Type B pancreatic cell (in vitro differentiated cells): ENCODE data around the gene HPCAL1. TPM values are rescaled to one million over a fixed set of nuclear protein-coding genes. Genes with fewer than 3 reads are reported as not detected.

Experiments used
- DNase-seq: peaks from one replicate; pipeline ENCODE4 v3.0.0; 2021; ENCODE audit warnings: mixed read lengths; ENCODE audit not compliant: unreplicated experiment; ENCODE audit errors: extremely low spot score
- H3K27ac Mint-ChIP-seq: 2 replicates; pipeline ENCODE4 v1.8.0; 2021; ENCODE audit warnings: mild to moderate bottlenecking, mixed read lengths
- H3K27me3 Mint-ChIP-seq: 2 replicates; pipeline ENCODE4 v1.8.0; 2021; ENCODE audit warnings: mixed read lengths
- H3K36me3 Mint-ChIP-seq: 2 replicates; pipeline ENCODE4 v1.8.0; 2021; ENCODE audit warnings: mixed read lengths
- H3K4me1 Mint-ChIP-seq: one replicate; pipeline ENCODE4 v1.8.0; 2021; ENCODE audit warnings: mixed read lengths; ENCODE audit not compliant: unreplicated experiment
- H3K4me3 Mint-ChIP-seq: 2 replicates; pipeline ENCODE4 v1.8.0; 2021; ENCODE audit warnings: mild to moderate bottlenecking, mixed read lengths
- H3K9me3 Mint-ChIP-seq: 2 replicates; pipeline ENCODE4 v1.8.0; 2021; ENCODE audit warnings: mixed read lengths
- total RNA-seq: library from RNA; stranded (reverse); gene quantifications from 2 replicates; pipeline ENCODE4 v1.2.1, GENCODE V29; 2021; ENCODE audit warnings: low replicate concordance
- TF ChIP-seq, protein P1 (sequence below): fragments of 200-600 bp; sonication (generic); conservative IDR thresholded peaks from 2 replicates; pipeline ENCODE4 v1.5.0; 2021; ENCODE audit warnings: antibody characterized with exemption, mild to moderate bottlenecking

HPCAL1 gene
- total RNA-seq, 1 donor from 2014 or later = 17.8 TPM

DNA sequence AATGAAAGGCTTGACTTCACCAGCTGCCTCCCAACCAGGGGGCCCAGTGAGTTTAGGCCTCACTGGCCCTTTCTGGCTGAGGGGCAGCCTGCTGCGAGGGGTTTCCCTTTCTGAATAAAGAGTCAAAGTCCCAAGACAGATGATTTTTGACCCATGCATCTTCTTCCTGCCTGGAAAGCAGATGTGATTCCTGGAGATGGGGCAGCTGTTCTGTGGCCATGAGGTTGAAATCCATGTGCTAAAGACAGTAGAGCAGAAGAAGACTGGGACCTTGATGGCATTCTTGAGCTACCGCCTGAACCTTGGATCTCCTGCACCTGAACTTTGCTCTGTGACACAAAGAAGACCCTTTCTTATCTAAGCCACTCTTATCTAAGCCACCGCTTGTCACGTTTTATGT is 19.8 kb downstream of the HPCAL1 start:
- Mint-ChIP-seq H3K4me1 (peaks cover 20% of the 10 kb centered on the region), H3K9me3 (no peaks in the 10 kb centered on the region)

DNA sequence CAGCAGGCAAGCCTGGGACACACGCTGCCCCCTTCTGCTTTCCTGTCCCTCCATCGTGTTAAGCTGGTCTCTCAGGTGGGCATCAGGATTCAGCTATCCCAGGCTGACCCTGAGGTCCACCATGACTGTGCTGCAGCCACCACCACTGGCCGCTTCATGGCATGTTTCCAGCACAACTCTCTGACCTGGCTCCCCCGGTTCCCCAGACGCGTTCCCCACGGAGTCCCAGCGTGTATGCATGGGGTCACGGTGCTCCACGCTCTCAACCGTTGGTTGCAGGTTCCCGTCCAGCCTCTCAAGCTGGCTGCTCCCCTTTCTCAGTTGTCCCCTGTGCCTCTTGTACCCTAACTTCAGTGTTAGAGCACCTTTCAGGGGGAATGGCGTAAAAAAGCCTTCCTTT is 20.3 kb downstream of the HPCAL1 start:
- Mint-ChIP-seq H3K27ac (no peak overlapping the region), H3K9me3 (no peaks in the 10 kb centered on the region), H3K4me1 (peaks cover 25% of the 10 kb centered on the region), H3K36me3 (peaks cover 4% of the 10 kb centered on the region), H3K27me3 (no peaks in the 10 kb centered on the region), H3K4me3 (no peak overlapping the region)
- DNase-seq = no peak
- TF ChIP-seq, protein P1, sequence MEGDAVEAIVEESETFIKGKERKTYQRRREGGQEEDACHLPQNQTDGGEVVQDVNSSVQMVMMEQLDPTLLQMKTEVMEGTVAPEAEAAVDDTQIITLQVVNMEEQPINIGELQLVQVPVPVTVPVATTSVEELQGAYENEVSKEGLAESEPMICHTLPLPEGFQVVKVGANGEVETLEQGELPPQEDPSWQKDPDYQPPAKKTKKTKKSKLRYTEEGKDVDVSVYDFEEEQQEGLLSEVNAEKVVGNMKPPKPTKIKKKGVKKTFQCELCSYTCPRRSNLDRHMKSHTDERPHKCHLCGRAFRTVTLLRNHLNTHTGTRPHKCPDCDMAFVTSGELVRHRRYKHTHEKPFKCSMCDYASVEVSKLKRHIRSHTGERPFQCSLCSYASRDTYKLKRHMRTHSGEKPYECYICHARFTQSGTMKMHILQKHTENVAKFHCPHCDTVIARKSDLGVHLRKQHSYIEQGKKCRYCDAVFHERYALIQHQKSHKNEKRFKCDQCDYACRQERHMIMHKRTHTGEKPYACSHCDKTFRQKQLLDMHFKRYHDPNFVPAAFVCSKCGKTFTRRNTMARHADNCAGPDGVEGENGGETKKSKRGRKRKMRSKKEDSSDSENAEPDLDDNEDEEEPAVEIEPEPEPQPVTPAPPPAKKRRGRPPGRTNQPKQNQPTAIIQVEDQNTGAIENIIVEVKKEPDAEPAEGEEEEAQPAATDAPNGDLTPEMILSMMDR = no peak

More for the DNA sequence above, 19.8 kb downstream of the HPCAL1 start:
- DNase-seq = no peak
- Mint-ChIP-seq H3K4me3 (no peak overlapping the region), H3K36me3 (peaks cover 4% of the 10 kb centered on the region), H3K27ac (no peak overlapping the region), H3K27me3 (no peaks in the 10 kb centered on the region)
- TF ChIP-seq, protein P1 = no peak

DNA sequence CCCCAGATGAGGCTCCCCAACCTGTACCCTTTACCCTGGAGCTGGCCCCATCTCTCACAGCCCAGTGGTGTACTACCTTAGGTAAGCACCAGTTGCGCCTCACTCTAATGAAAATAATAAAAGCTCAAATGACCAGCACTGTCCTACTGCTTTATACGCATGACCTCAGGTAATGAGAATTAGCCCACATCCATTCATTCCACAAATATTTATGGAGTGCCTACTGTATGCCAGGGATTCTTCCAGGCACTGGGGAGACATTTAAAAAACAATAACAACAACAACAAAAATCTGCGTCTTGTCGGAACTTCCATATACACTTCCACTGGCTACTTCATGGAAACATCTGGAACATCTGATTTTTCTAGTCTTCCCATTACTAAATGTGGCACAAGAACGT is 20.8 kb downstream of the HPCAL1 start:
- TF ChIP-seq, protein P1 = no peak
- H3K27ac Mint-ChIP-seq = no peak overlapping the region

DNA sequence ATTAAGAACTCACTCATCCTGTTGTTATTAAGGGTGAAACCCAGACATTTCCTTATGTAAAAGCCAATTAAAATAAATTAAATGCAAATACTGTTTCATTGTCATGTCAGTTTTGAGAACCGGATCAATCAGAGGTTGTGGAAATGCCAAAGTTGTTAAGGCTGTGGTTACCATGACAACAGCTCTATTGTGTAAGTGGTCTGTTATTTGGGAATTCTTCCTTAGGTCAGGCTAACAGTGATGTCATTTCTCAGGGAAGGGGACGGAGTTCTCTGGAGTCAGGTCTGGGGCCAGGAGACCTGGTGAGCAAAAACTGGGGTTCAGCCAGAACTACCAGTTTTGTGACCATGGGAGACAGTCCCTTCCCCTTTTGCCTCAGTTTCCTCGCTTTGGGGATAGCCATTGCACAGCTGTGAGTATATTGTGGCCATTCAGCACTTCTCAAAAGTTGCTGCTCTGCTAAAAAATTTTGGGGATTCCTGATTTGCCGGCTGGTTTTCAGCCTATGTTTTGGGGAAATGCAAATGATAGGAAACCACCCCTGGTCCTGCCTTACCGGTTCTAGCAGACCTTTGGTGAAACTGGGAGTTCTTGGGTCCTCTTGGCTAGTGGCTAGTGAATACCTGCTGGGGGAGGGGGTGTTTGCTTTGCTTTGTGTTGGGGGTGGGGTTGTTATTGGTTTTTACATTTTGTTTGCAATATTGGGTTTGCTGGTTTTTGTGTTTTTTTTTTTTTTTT is 21.6 kb downstream of the HPCAL1 start:
- peaks cover 4% of the 10 kb centered on the region for H3K36me3 Mint-ChIP-seq
- TF ChIP-seq, protein P1 = no peak
- DNase-seq = no peak
- H3K27ac Mint-ChIP-seq = no peak overlapping the region
- H3K9me3 Mint-ChIP-seq = no peaks in the 10 kb centered on the region
- no peak overlapping the region for H3K4me3 Mint-ChIP-seq
- no peaks in the 10 kb centered on the region for H3K27me3 Mint-ChIP-seq
- H3K4me1 Mint-ChIP-seq = peaks cover 28% of the 10 kb centered on the region

More for the DNA sequence above, 20.8 kb downstream of the HPCAL1 start:
- Mint-ChIP-seq H3K9me3 (no peaks in the 10 kb centered on the region), H3K36me3 (peaks cover 4% of the 10 kb centered on the region), H3K4me1 (peaks cover 25% of the 10 kb centered on the region), H3K4me3 (no peak overlapping the region), H3K27me3 (no peaks in the 10 kb centered on the region)
- DNase-seq = no peak

DNA sequence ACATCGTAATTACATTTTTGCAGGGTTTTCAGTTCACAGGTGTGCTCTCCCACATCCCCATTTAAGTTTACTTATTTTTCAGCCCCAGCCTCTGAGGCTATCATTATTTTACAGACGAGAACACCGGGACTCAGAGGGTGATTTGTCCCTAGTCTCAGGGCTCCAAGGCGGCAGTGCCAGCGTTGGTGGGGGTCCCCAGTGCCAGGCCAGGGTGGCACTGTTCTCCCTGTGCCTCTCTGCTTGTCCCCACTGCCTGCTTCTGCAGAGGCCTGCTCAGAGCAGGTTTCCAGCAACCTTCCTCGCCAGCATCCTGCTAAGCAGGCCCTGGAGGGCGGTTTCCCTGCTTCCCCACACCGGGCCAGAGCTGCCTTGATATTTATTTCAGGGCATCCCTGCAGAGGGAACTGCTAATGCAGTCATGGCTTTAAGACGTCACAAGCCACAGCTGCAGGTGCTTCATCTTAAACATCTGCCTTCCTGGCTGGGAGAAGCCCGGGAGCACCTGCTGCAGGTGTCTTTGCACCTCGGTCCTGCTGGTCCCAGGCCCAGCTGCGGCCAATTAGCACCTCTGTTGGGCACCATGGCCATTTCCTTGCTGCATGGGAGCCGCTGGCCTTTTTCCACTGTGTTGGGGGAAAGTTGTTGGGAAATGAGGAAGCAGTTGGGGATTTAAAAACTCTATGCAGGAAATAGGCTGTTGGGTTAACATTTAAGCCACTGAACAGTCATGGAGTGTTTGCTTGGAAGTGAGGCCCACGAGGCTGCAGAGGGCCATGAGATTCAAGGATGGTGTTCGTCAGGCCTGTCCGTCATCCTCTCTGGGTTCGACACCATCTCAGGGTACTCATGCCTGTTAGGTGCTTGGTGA is 22.8 kb downstream of the HPCAL1 start:
- DNase-seq = no peak
- Mint-ChIP-seq H3K4me3 (no peak overlapping the region), H3K27me3 (no peaks in the 10 kb centered on the region), H3K36me3 (peaks cover 4% of the 10 kb centered on the region), H3K9me3 (no peaks in the 10 kb centered on the region), H3K27ac (no peak overlapping the region), H3K4me1 (peaks cover 40% of the 10 kb centered on the region)
- TF ChIP-seq, protein P1 = no peak
